PC-3 (cell line): ENCODE measurements around the gene TCF19. TPM values are rescaled to one million over a fixed set of nuclear protein-coding genes. Genes with fewer than 3 reads are reported as not detected.
"Not testable (repeated sequence)": the region's sequence is repeated elsewhere in the genome, so short reads cannot be mapped to it uniquely, and the experiment has no call there.

ENCODE experiments used
- ATAC-seq: fragments of 200-7000 bp; cut with Tn5 transposase; 2 replicates; pipeline ENCODE4 v1.9.1; 2020; ENCODE audit warnings: mild to moderate bottlenecking, moderate library complexity
- BruUV-seq: library from RNA; stranded (reverse); fragments of 400-500 nt; replicated peaks from 2 replicates; lab custom pipeline; 2021; lab: Mats Ljungman, UMichigan
- CTCF ChIA-PET: fragments of 300-600 bp; sonication (Branson Sonifier 250); formaldehyde crosslinking; loops from one replicate; lab custom pipeline; 2022; ENCODE audit warnings: antibody characterized with exemption; lab: Charles Lee
- POLR2A ChIA-PET: fragments of 300-600 bp; sonication (Branson Sonifier 250); formaldehyde crosslinking; loops from one replicate; lab custom pipeline; 2022; ENCODE audit warnings: antibody characterized with exemption; ENCODE audit not compliant: unreplicated experiment; lab: Charles Lee
- DNase-seq: peaks from one replicate; pipeline ENCODE4 v3.0.0-alpha.2; 2015
- H2AFZ ChIP-seq: fragments of 300-600 bp; sonication (generic); 2 replicates; pipeline ENCODE4 v1.6.0; 2016; ENCODE audit warnings: antibody characterized with exemption, low read length
- H3F3A ChIP-seq: fragments of 300-600 bp; sonication (generic); one replicate; pipeline ENCODE4 v1.6.0; 2017; ENCODE audit warnings: antibody characterized with exemption, low read length, control low read depth, mild to moderate bottlenecking; ENCODE audit not compliant: unreplicated experiment
- H3K27ac ChIP-seq: fragments of 300-600 bp; sonication (generic); 2 replicates; pipeline ENCODE4 v1.5.1; 2016; ENCODE audit warnings: mild to moderate bottlenecking, low read length
- H3K27me3 ChIP-seq: fragments of 300-600 bp; sonication (generic); 2 replicates; pipeline ENCODE4 v1.6.1; 2016; ENCODE audit warnings: low read length, mixed read lengths
- H3K36me3 ChIP-seq: fragments of 300-600 bp; sonication (generic); 2 replicates; pipeline ENCODE4 v1.6.1; 2016; ENCODE audit warnings: low read depth, mixed run types, low read length, mixed read lengths
- H3K4me1 ChIP-seq: fragments of 300-600 bp; sonication (generic); 2 replicates; pipeline ENCODE4 v1.5.1; 2016; ENCODE audit warnings: low read length; ENCODE audit not compliant: insufficient read depth
- H3K4me2 ChIP-seq: fragments of 300-600 bp; sonication (generic); 2 replicates; pipeline ENCODE4 v1.6.0; 2016; ENCODE audit warnings: low read length
- H3K4me3 ChIP-seq: fragments of 300-600 bp; sonication (generic); 2 replicates; pipeline ENCODE4 v1.5.1; 2016; ENCODE audit warnings: mild to moderate bottlenecking, low read length, mixed read lengths
- H3K79me2 ChIP-seq: fragments of 300-600 bp; sonication (generic); 2 replicates; pipeline ENCODE4 v1.6.1; 2017; ENCODE audit warnings: low read length, mixed read lengths
- H3K9ac ChIP-seq: fragments of 300-600 bp; sonication (generic); 2 replicates; pipeline ENCODE4 v1.6.0; 2016; ENCODE audit warnings: mild to moderate bottlenecking, low read length
- H3K9me2 ChIP-seq: fragments of 300-600 bp; sonication (generic); replicated peaks from 2 replicates; pipeline ENCODE4 v1.6.1; 2016; ENCODE audit warnings: mixed run types, low read length, mixed read lengths
- H3K9me3 ChIP-seq: fragments of 300-600 bp; sonication (generic); 2 replicates; pipeline ENCODE4 v1.6.1; 2016; ENCODE audit warnings: low read length, mixed read lengths
- H4K20me1 ChIP-seq: fragments of 300-600 bp; sonication (generic); 2 replicates; pipeline ENCODE4 v1.6.1; 2016; ENCODE audit warnings: low read length, mixed read lengths
- CTCF ChIP-seq: fragments of 300-600 bp; sonication (generic); conservative IDR thresholded peaks from 2 replicates; pipeline ENCODE4 v1.5.1; 2017; ENCODE audit warnings: antibody characterized with exemption, low read depth, mild to moderate bottlenecking, low read length
- EZH2 ChIP-seq: fragments of 300-600 bp; sonication (generic); IDR thresholded peaks from one replicate; pipeline ENCODE4 v1.6.1; 2017; ENCODE audit warnings: antibody characterized with exemption, mild to moderate bottlenecking, low read length; ENCODE audit not compliant: unreplicated experiment
- EZH2phosphoT487 ChIP-seq: fragments of 300-600 bp; sonication (generic); IDR thresholded peaks from 2 replicates; pipeline ENCODE4 v1.6.1; 2018; ENCODE audit warnings: mild to moderate bottlenecking, antibody characterized with exemption, low read length, borderline replicate concordance
- intact Hi-C: fragments of 100-400 bp; cut with micrococcal nuclease; formaldehyde crosslinking; loops from 2 replicates; pipeline ENCODE4 v1.9.0; 2023
- total RNA-seq: library from RNA; depleted of rRNA; stranded (reverse); fragments of >200 nt; gene quantifications from 2 replicates; pipeline ENCODE4 v1.2.3, GENCODE V29; 2014

Gene TCF19
- total RNA-seq, 1 experiment from 2014 or later = 88.6 TPM

GRCh38 chr6:31179042-31179386 is 20.6 kb downstream of the TCF19 start:
- Histone ChIP-seq H3K4me2 (no peak overlapping the region), H2AFZ (no peak overlapping the region), H3K27ac (no peak overlapping the region), H3K79me2 (no peaks in the 10 kb centered on the region), H3K9me3 (no peaks in the 10 kb centered on the region), H3K36me3 (no peaks in the 10 kb centered on the region), H4K20me1 (no peaks in the 10 kb centered on the region), H3K9me2 (no peaks in the 10 kb centered on the region), H3K4me1 (no peaks in the 10 kb centered on the region), H3K27me3 (no peaks in the 10 kb centered on the region), H3K9ac (no peak overlapping the region), H3K4me3 (no peak overlapping the region), H3F3A (no peaks in the 10 kb centered on the region)
- DNase-seq = no peak
- CTCF ChIA-PET = no interaction called here
- POLR2A ChIA-PET = no interaction called here
- no peak for ATAC-seq
- no peak for TF ChIP-seq CTCF
- TF ChIP-seq EZH2phosphoT487 = no peak
- no peak for TF ChIP-seq EZH2
- intact Hi-C loops = no loop called here
- no TSS peak for BruUV-seq

GRCh38 chr6:31179896-31180295 is 21.5 kb downstream of the TCF19 start:
- no peak overlapping the region for H3K27ac ChIP-seq
- TF ChIP-seq EZH2phosphoT487 (no peak), CTCF (no peak), EZH2 (no peak)
- BruUV-seq = no TSS peak
- CTCF ChIA-PET = no interaction called here
- H3K36me3 ChIP-seq = no peaks in the 10 kb centered on the region
- H3K79me2 ChIP-seq = no peaks in the 10 kb centered on the region
- H3K27me3 ChIP-seq = no peaks in the 10 kb centered on the region
- no peak for ATAC-seq
- intact Hi-C loops = no loop called here
- H3K9ac ChIP-seq = no peak overlapping the region
- DNase-seq = no peak
- POLR2A ChIA-PET = no interaction called here
- H3K4me1 ChIP-seq = no peaks in the 10 kb centered on the region
- no peak overlapping the region for H3K4me3 ChIP-seq
- no peaks in the 10 kb centered on the region for H3F3A ChIP-seq
- no peaks in the 10 kb centered on the region for H3K9me2 ChIP-seq
- H3K9me3 ChIP-seq = no peaks in the 10 kb centered on the region
- no peaks in the 10 kb centered on the region for H4K20me1 ChIP-seq
- no peak overlapping the region for H3K4me2 ChIP-seq
- H2AFZ ChIP-seq = no peak overlapping the region

- CTCF ChIA-PET = no interaction called here
- Histone ChIP-seq H3K79me2 (no peaks in the 10 kb centered on the region), H2AFZ (no peak overlapping the region), H3K9ac (no peak overlapping the region), H3K9me3 (no peaks in the 10 kb centered on the region), H4K20me1 (no peaks in the 10 kb centered on the region), H3K27ac (no peak overlapping the region), H3K4me2 (no peak overlapping the region), H3K4me1 (no peaks in the 10 kb centered on the region), H3K36me3 (no peaks in the 10 kb centered on the region), H3K9me2 (no peaks in the 10 kb centered on the region), H3F3A (no peaks in the 10 kb centered on the region), H3K27me3 (no peaks in the 10 kb centered on the region), H3K4me3 (no peak overlapping the region)
- POLR2A ChIA-PET = no interaction called here
- TF ChIP-seq EZH2phosphoT487 (no peak), EZH2 (no peak), CTCF (no peak)
- no peak for DNase-seq
- BruUV-seq = no TSS peak
- intact Hi-C loops = no loop called here
- ATAC-seq = no peak
These were observed 22.1 kb downstream of the TCF19 start for GRCh38 chr6:31180500-31180899.

- POLR2A ChIA-PET, H2AFZ ChIP-seq, CTCF ChIA-PET, H3K36me3 ChIP-seq, H3K4me2 ChIP-seq, H3K79me2 ChIP-seq, intact Hi-C loops, DNase-seq, BruUV-seq, H3K9me3 ChIP-seq, H4K20me1 ChIP-seq, H3K9me2 ChIP-seq, H3K4me1 ChIP-seq, H3K27me3 ChIP-seq, H3K27ac ChIP-seq, H3K4me3 ChIP-seq, ATAC-seq, H3F3A ChIP-seq, H3K9ac ChIP-seq: not testable (repeated sequence)
These were observed 24.9 kb downstream of the TCF19 start for GRCh38 chr6:31183287-31183686.
